ENCODE results near the gene CEP72. TPM values are rescaled to one million over a fixed set of nuclear protein-coding genes. Genes with fewer than 3 reads are reported as not detected.

Gene CEP72
- total RNA-seq, 1 experiment from 2014 or later, result 24.8 TPM

DNA sequence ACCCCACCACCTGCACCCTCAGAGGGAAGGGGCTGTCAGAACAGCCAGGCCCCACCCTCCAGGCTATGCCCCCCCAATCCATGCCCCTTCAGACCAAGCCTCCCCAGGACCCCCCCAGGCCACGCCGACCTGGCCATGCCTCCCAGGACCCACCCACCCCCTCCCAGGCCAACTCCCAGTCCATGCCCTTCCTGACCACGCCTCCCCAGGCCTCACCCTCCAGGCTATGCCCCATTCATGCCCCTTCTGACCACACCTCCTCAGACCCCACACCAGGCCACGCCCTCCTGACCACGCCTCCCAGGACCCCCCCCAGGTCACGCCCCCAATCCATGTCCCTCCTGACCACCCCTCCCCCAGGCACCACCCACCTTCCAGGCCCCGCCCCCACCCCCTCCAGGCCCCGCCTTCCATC, 53.4 kb downstream of the CEP72 start:
- Histone ChIP-seq H2BK15ac (ENCODE audit: low read depth, low read length) (no peak overlapping the region), H3T11ph (ENCODE audit: low read length) (no peak overlapping the region), H4K8ac (replicated peaks; ENCODE audit: insufficient read length, low read depth, low read length) (no peak overlapping the region), H3K27ac (ENCODE audit: insufficient read length, low read depth, low read length) (no peak overlapping the region), H4K5ac (ENCODE audit: insufficient read length, low read depth, low read length) (no peak overlapping the region), H3K23ac (ENCODE audit: insufficient read length, low read depth, low read length) (no peak overlapping the region), H3K4ac (ENCODE audit: low read depth, low read length) (no peak overlapping the region), H3K18ac (ENCODE audit: insufficient read length, low read depth, low read length) (no peak overlapping the region), H4K91ac (ENCODE audit: insufficient read length, low read depth, low read length) (no peak overlapping the region), H2BK5ac (ENCODE audit: insufficient read length, low read length) (no peak overlapping the region), H3K27me3 (ENCODE audit: insufficient read depth, low read length) (no peaks in the 10 kb centered on the region), H2BK12ac (ENCODE audit: insufficient read length, low read depth, low read length) (no peak overlapping the region), H3K56ac (ENCODE audit: insufficient read length, low read depth, low read length) (no peak overlapping the region), H2BK20ac (ENCODE audit: low read depth, low read length, poor library complexity, severe bottlenecking) (no peak overlapping the region), H4K20me1 (ENCODE audit: control insufficient read depth, insufficient read depth, insufficient read length) (no peaks in the 10 kb centered on the region), H3K9ac (ENCODE audit: extremely low read depth, insufficient read length, low read length) (no peak overlapping the region), H3K23me2 (ENCODE audit: insufficient read length, low read depth, low read length, poor library complexity, severe bottlenecking) (no peaks in the 10 kb centered on the region), H3K79me2 (ENCODE audit: insufficient read depth, low read length) (no peaks in the 10 kb centered on the region), H3K9me3 (ENCODE audit: control insufficient read depth, low read depth, low read length) (no peaks in the 10 kb centered on the region), H3K4me1 (ENCODE audit: insufficient read depth, low read length) (no peaks in the 10 kb centered on the region), H3K4me2 (ENCODE audit: insufficient read depth, insufficient read length, low read length) (no peak overlapping the region), H3K14ac (ENCODE audit: insufficient read depth, low read length) (no peak overlapping the region), H2AFZ (ENCODE audit: low read length) (no peak overlapping the region), H2BK120ac (ENCODE audit: low read depth, low read length, poor library complexity, severe bottlenecking) (no peak overlapping the region), H2AK5ac (ENCODE audit: insufficient read length, low read length) (no peak overlapping the region), H3K79me1 (ENCODE audit: insufficient read depth, low read depth, low read length, poor library complexity, severe bottlenecking) (no peaks in the 10 kb centered on the region)
- Mint-ChIP-seq H3K27ac (no peak overlapping the region), H3K36me3 (ENCODE audit: insufficient read depth in 1 of 3, low read depth in 3 of 3) (peaks cover 10 to 39% (median 38%) of the 10 kb centered on the region in 3 experiments; a peak in 6 of 7 replicates), H3K4me1 (no peaks in the 10 kb centered on the region), H3K4me3 (no peak overlapping the region), H3K9me3 (no peaks in the 10 kb centered on the region), H3K27me3 (ENCODE audit: low read depth) (no peaks in the 10 kb centered on the region)
- TF ChIP-seq, protein P1, sequence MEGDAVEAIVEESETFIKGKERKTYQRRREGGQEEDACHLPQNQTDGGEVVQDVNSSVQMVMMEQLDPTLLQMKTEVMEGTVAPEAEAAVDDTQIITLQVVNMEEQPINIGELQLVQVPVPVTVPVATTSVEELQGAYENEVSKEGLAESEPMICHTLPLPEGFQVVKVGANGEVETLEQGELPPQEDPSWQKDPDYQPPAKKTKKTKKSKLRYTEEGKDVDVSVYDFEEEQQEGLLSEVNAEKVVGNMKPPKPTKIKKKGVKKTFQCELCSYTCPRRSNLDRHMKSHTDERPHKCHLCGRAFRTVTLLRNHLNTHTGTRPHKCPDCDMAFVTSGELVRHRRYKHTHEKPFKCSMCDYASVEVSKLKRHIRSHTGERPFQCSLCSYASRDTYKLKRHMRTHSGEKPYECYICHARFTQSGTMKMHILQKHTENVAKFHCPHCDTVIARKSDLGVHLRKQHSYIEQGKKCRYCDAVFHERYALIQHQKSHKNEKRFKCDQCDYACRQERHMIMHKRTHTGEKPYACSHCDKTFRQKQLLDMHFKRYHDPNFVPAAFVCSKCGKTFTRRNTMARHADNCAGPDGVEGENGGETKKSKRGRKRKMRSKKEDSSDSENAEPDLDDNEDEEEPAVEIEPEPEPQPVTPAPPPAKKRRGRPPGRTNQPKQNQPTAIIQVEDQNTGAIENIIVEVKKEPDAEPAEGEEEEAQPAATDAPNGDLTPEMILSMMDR (conservative IDR thresholded peaks at IDR 0.05), result no peak
- whole genome bisulfite sequencing (ENCODE audit: extremely low coverage, insufficient read length, low lambda C conversion rate), result no CpG with 5 or more reads among the region's 8 CpGs
- DNase-seq, result peak; percentile 71

All from H9 (cell line).